ENCODE results near the gene FBRS. TPM values are rescaled to one million over a fixed set of nuclear protein-coding genes. Genes with fewer than 3 reads are reported as not detected.

Gene FBRS
- polyA plus RNA-seq, 1 experiment, result 5.0 TPM

DNA sequence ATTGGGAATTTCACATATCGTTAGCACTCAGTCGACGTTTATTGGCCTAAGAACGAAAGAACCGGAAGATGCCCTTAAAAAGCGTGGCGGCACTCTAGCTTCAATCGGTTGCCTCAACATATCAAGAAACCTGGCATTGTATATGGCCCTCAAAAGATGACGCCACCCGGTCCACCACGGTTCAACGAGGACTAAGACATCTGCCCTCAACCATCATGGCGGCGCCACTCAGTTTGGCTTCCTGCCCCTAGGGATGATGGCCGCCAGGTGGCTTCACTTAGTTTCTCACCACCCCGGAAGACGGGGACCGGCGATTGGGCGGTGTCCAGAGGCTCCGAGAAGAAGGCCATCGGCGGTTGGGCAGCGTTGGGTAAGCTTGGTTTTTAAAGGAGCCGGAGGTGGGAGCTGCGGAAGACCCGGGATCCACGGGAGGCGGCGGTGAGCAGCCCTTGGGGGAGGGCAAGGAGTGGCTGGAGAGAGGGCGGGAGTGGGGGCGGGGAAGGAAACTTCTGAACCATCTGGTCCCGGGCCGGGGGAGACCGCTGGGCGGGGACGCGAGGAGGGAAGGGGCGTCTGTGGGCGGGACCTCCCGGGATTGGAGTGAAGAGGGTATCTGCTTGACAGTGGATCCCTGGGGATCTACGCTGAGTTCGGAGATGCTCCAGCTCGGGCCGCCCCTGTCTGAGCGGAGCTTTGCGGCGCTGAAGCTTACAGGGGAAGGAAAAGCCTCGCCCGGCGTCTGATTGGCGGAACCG, 7.7 kb upstream of the FBRS start, which contains the start of gene PRR14:
Gene PRR14 (plus strand): TSS at position 592 of the 755 bp plus-strand sequence. CDS start 686 bp downstream, outside the sequence.
- Histone ChIP-seq H3K27me3 (ENCODE audit: control insufficient read depth, insufficient read depth, low read length) (no peaks in the 10 kb centered on the region), H3K9me3 (ENCODE audit: control insufficient read depth, insufficient read depth, low read length) (no peaks in the 10 kb centered on the region; the same call in 1 of the 2 replicates), H3K4me3 (ENCODE audit: low read depth, low read length) (peak within 1 kb of the TSS; percentile 87), H3K27ac (ENCODE audit: low read depth, low read length) (peak within 1 kb of the TSS; percentile 89)
- ChIA-PET CTCF (interaction anchor here (0.6 to 1.4 kb wide), 7 partner anchors 16 to 491 kb away, joined by 3 to 8 read pairs (median 4); partner anchors contain the start of genes DCTPP1 and ZNF747), POLR2A (interaction anchor here (0.5 to 2.2 kb wide), 17 partner anchors 7 to 835 kb away, joined by 3 to 18 read pairs (median 5); partner anchors contain the start of genes FBRS, ITGAL, PAGR1 and SRCAP)
- TF ChIP-seq, protein P1, sequence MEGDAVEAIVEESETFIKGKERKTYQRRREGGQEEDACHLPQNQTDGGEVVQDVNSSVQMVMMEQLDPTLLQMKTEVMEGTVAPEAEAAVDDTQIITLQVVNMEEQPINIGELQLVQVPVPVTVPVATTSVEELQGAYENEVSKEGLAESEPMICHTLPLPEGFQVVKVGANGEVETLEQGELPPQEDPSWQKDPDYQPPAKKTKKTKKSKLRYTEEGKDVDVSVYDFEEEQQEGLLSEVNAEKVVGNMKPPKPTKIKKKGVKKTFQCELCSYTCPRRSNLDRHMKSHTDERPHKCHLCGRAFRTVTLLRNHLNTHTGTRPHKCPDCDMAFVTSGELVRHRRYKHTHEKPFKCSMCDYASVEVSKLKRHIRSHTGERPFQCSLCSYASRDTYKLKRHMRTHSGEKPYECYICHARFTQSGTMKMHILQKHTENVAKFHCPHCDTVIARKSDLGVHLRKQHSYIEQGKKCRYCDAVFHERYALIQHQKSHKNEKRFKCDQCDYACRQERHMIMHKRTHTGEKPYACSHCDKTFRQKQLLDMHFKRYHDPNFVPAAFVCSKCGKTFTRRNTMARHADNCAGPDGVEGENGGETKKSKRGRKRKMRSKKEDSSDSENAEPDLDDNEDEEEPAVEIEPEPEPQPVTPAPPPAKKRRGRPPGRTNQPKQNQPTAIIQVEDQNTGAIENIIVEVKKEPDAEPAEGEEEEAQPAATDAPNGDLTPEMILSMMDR (IDR thresholded peaks at IDR 0.05; ENCODE audit: low read depth, low read length), result peak; percentile 17; the same call in 1 of the 2 replicates
- DNase-seq (ENCODE audit: low read depth, low spot score), result peak; percentile 99

DNA sequence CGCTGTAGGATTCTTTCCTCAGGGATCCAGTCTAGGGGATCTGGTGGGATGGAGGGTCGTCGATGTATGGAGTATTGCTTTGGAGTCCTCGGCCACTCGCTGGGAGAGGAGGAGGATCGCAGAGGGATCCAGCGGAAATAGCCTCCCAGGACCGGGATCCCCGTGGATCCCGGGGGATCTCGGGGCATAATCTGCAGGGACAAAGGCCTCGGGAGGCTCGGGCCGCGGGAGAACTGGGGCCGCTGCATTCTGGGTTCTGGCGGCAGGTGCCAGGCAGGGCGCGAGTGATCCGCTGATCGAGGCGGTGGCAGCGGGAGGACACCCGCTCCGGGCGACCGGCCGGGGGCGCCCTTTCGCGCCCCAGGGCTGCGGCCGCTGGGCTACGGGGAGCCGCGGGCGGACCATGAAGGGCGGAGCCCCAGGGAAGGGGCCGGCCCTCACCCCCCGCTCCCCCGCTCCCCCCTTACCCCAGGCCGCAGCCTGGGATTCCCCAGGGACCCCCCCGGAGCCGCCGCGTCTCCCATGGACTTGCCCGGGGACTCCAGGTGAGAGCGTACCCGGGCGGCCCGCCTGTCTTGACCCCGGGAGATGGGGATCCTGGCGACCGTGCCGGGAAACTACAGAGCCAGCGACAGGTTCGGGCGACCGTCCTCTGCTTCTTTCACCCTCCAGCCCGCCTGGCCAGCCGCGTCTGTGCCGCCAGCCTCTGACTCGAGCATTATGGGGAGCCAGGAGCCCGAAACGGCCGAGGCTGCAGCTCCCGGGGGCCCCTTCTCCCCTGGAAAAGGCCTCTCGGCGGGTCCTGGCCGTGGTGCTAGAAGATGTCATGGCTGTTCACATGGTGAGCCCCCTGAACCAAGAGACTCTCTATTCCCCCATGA, 6.9 kb upstream of the FBRS start:
- peak overlapping the region; percentile 89 for H3K27ac ChIP-seq (ENCODE audit: low read depth, low read length)
- TF ChIP-seq, protein P1 (IDR thresholded peaks at IDR 0.05; ENCODE audit: low read depth, low read length), result peak; percentile 56
- CTCF ChIA-PET, result interaction anchor here (0.6 to 1.4 kb wide), 6 partner anchors 42 to 492 kb away, joined by 3 to 8 read pairs (median 4); partner anchors contain the start of genes DCTPP1 and ZNF747
- H3K27me3 ChIP-seq (ENCODE audit: control insufficient read depth, insufficient read depth, low read length), result no peaks in the 10 kb centered on the region
- POLR2A ChIA-PET, result interaction anchor here (0.6 to 2.2 kb wide), 10 partner anchors 8 to 836 kb away, joined by 3 to 18 read pairs (median 5); partner anchors contain the start of genes FBRS, PAGR1, ZNF688 and ZNF689
- H3K4me3 ChIP-seq (ENCODE audit: low read depth, low read length), result peak overlapping the region; percentile 87
- no peaks in the 10 kb centered on the region; the same call in 1 of the 2 replicates for H3K9me3 ChIP-seq (ENCODE audit: control insufficient read depth, insufficient read depth, low read length)
- DNase-seq (ENCODE audit: low read depth, low spot score), result no peak

DNA sequence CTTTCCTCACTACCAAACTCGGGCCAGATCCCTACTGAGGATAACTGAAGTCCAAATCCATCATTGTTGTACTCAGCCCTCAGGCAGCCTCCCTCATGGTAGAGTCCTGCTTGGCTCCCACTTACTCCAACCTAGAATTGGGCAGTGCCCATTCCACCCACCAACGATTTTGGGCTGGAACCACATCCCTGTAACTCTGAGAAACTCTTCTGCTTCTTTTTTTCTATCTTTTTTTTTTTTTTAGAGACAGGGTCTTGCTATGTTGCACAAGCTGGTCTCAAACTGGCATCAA, 6.3 kb upstream of the FBRS start:
- TF ChIP-seq, protein P1 (IDR thresholded peaks at IDR 0.05; ENCODE audit: low read depth, low read length), result no peak
- no peak for DNase-seq (ENCODE audit: low read depth, low spot score)
- Histone ChIP-seq H3K27ac (ENCODE audit: low read depth, low read length) (no peak overlapping the region), H3K4me3 (ENCODE audit: low read depth, low read length) (peak overlapping the region; percentile 87), H3K9me3 (ENCODE audit: control insufficient read depth, insufficient read depth, low read length) (no peaks in the 10 kb centered on the region; the same call in 1 of the 2 replicates), H3K27me3 (ENCODE audit: control insufficient read depth, insufficient read depth, low read length) (no peaks in the 10 kb centered on the region)
- CTCF ChIA-PET, result no interaction called here
- POLR2A ChIA-PET, result interaction anchor here (0.6 kb wide), 1 partner anchor 49 kb away, joined by 3 read pairs; no protein-coding TSS in a partner anchor

DNA sequence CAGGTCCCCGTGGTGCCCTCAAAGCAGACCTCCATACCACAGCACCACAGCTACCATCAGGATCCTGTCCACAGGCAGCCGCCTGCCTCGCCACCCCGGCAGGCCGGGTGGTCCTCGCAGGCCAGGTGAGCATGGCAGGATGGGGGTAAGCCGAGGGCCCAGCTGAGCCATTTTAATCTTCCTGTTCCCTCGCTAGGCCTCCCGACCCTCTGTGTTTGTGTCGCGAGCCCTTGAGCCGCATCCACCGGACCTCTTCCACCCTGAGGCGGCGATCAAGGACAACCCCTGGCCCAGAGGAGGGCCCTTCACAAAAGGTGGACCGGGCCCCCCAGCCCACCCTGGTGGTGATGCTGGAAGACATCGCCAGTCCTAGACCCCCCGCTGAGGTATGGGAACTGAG, 5.5 kb upstream of the FBRS start:
- Histone ChIP-seq H3K9me3 (ENCODE audit: control insufficient read depth, insufficient read depth, low read length) (no peaks in the 10 kb centered on the region; the same call in 1 of the 2 replicates), H3K4me3 (ENCODE audit: low read depth, low read length) (no peak overlapping the region; the same call in 1 of the 2 replicates), H3K27ac (ENCODE audit: low read depth, low read length) (no peak overlapping the region), H3K27me3 (ENCODE audit: control insufficient read depth, insufficient read depth, low read length) (no peaks in the 10 kb centered on the region)
- CTCF ChIA-PET, result no interaction called here
- TF ChIP-seq, protein P1 (IDR thresholded peaks at IDR 0.05; ENCODE audit: low read depth, low read length), result no peak
- POLR2A ChIA-PET, result interaction anchor here (0.6 kb wide), 1 partner anchor 50 kb away, joined by 3 read pairs; no protein-coding TSS in a partner anchor
- DNase-seq (ENCODE audit: low read depth, low spot score), result no peak
